Right lobe of liver (tissue), 4 donors: ENCODE data around the gene ATL1.

ENCODE experiments used
- CTCF ChIP-seq, 4 donors: fragments of 200-600 bp in 3 of 4; fragments of 450-650 bp in 1 of 4; IDR thresholded peaks; one replicate each; pipeline versions ENCODE4 v1.5.1 to v1.8.0; 2016 to 2022; ENCODE audit warnings: antibody characterized with exemption in 4 of 4, mild to moderate bottlenecking in 2 of 4
- POLR2A ChIP-seq: fragments of 450-650 bp; IDR thresholded peaks from one replicate; pipeline ENCODE4 v1.6.1; 2017; ENCODE audit warnings: antibody characterized with exemption, mild to moderate bottlenecking
- donor health status: DM: no; HTN: no; CAD: no.
- donor health status: DM: no; HTN: no; CAD: no.
- donor health status: DM: no; HTN: yes; CAD: no.

GRCh38 chr14:50533806-50534205 is 26.1 kb upstream of the ATL1 start:
- TF ChIP-seq CTCF (IDR thresholded peaks at IDR 0.05) (no peak), POLR2A (no peak)
